ENCODE data around the gene TMEM151B.
"Not testable (repeated sequence)": the region's sequence is repeated elsewhere in the genome, so short reads cannot be mapped to it uniquely, and the experiment has no call there.

Gene TMEM151B

DNA sequence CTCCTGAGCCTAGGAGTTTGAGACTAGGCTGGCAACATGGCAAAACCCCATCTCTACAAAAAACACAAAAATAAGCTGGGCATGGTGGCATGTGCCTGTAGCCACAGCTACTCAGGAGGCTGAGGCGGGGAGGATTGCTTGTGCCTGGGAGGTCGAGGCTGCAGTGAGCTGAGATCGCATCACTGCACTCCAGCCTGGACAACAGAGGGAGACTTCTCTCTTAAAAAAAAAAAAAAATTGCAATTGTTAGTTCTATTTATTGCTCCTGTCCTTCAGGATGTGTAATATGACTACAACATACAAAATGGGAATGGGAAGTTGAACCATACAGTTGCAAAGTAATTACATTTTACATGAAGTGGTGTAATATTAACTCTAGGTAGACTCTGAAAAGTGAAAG is 51.0 kb downstream of the TMEM151B start:
- TF ChIP-seq CTCF (conservative IDR thresholded peaks at IDR 0.05; ENCODE audit: low read length) (no peak), EZH2phosphoT487 (IDR thresholded peaks at IDR 0.05; ENCODE audit: borderline replicate concordance) (no peak)
- H3K79me2 ChIP-seq (ENCODE audit: insufficient read depth, low read length) = no peaks in the 10 kb centered on the region
- no peaks in the 10 kb centered on the region for H4K20me1 ChIP-seq (ENCODE audit: insufficient read depth, low read length, poor library complexity, severe bottlenecking)
- H2AFZ ChIP-seq (ENCODE audit: low read length) = no peak overlapping the region
- H3K4me3 ChIP-seq (ENCODE audit: low read length, poor library complexity, severe bottlenecking) = no peak overlapping the region
- H3K9me3 ChIP-seq (ENCODE audit: insufficient read depth, low read depth, low read length) = no peaks in the 10 kb centered on the region
- no peaks in the 10 kb centered on the region for H3K36me3 ChIP-seq (ENCODE audit: insufficient read depth, low read length)
- H3K9ac ChIP-seq (ENCODE audit: low read depth, low read length, poor library complexity, severe bottlenecking) = no peak overlapping the region
- no peaks in the 10 kb centered on the region for H3K27me3 ChIP-seq (ENCODE audit: insufficient read depth, low read length, poor library complexity, severe bottlenecking)
- H3F3A ChIP-seq (ENCODE audit: low read depth) = no peaks in the 10 kb centered on the region
- H3K4me1 ChIP-seq (ENCODE audit: insufficient read depth, low read length, poor library complexity, severe bottlenecking) = no peaks in the 10 kb centered on the region
- H3K4me2 ChIP-seq (ENCODE audit: low read depth, low read length, poor library complexity, severe bottlenecking) = no peak overlapping the region
- H3K9me2 ChIP-seq (replicated peaks; ENCODE audit: low read depth, low read length) = no peaks in the 10 kb centered on the region

DNA sequence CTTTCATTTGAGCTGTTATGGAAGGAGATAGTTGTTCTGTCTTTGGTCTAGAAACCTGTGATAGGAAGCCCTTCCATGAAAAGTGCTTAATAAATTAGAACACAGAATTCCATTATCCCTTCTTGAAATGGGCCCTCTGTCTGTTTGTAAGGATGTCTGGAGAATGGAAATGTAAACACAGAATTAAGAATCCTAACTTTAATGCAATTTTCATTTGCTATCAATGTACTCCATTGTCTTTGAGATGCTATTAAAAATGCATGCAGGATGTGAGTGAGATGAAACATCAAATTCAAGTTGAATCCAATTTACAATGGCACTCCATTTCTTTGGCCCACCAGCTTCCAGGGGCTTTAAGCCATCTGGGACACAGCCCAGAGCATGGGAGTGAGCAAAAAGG is 56.8 kb downstream of the TMEM151B start:
- Histone ChIP-seq H2AFZ (ENCODE audit: low read length) (no peak overlapping the region), H3F3A (ENCODE audit: low read depth) (no peaks in the 10 kb centered on the region), H3K9me2 (replicated peaks; ENCODE audit: low read depth, low read length) (no peaks in the 10 kb centered on the region), H3K9me3 (ENCODE audit: insufficient read depth, low read depth, low read length) (no peaks in the 10 kb centered on the region), H3K4me2 (ENCODE audit: low read depth, low read length, poor library complexity, severe bottlenecking) (no peak overlapping the region), H4K20me1 (ENCODE audit: insufficient read depth, low read length, poor library complexity, severe bottlenecking) (no peaks in the 10 kb centered on the region), H3K79me2 (ENCODE audit: insufficient read depth, low read length) (no peaks in the 10 kb centered on the region), H3K27me3 (ENCODE audit: insufficient read depth, low read length, poor library complexity, severe bottlenecking) (no peaks in the 10 kb centered on the region), H3K4me1 (ENCODE audit: insufficient read depth, low read length, poor library complexity, severe bottlenecking) (no peaks in the 10 kb centered on the region), H3K9ac (ENCODE audit: low read depth, low read length, poor library complexity, severe bottlenecking) (no peak overlapping the region), H3K36me3 (ENCODE audit: insufficient read depth, low read length) (no peaks in the 10 kb centered on the region), H3K4me3 (ENCODE audit: low read length, poor library complexity, severe bottlenecking) (no peak overlapping the region)
- no peak for TF ChIP-seq EZH2phosphoT487 (IDR thresholded peaks at IDR 0.05; ENCODE audit: borderline replicate concordance)
- TF ChIP-seq CTCF (conservative IDR thresholded peaks at IDR 0.05; ENCODE audit: low read length) = no peak

- Histone ChIP-seq H3K9me2 (replicated peaks; ENCODE audit: low read depth, low read length) (no peaks in the 10 kb centered on the region), H3K27me3 (ENCODE audit: insufficient read depth, low read length, poor library complexity, severe bottlenecking) (no peaks in the 10 kb centered on the region), H3K4me3 (ENCODE audit: low read length, poor library complexity, severe bottlenecking) (no peak overlapping the region), H3K4me2 (ENCODE audit: low read depth, low read length, poor library complexity, severe bottlenecking) (no peak overlapping the region), H3K9ac (ENCODE audit: low read depth, low read length, poor library complexity, severe bottlenecking) (no peak overlapping the region), H3K79me2 (ENCODE audit: insufficient read depth, low read length) (no peaks in the 10 kb centered on the region), H3K9me3 (ENCODE audit: insufficient read depth, low read depth, low read length) (no peaks in the 10 kb centered on the region), H3K36me3 (ENCODE audit: insufficient read depth, low read length) (no peaks in the 10 kb centered on the region), H4K20me1 (ENCODE audit: insufficient read depth, low read length, poor library complexity, severe bottlenecking) (no peaks in the 10 kb centered on the region), H3K4me1 (ENCODE audit: insufficient read depth, low read length, poor library complexity, severe bottlenecking) (no peaks in the 10 kb centered on the region), H2AFZ (ENCODE audit: low read length) (no peak overlapping the region), H3F3A (ENCODE audit: low read depth) (no peaks in the 10 kb centered on the region)
- TF ChIP-seq EZH2phosphoT487 (IDR thresholded peaks at IDR 0.05; ENCODE audit: borderline replicate concordance) (no peak), CTCF (conservative IDR thresholded peaks at IDR 0.05; ENCODE audit: low read length) (no peak)
Observed at GRCh38 chr6:44327760-44328159, 57.5 kb downstream of the TMEM151B start.

DNA sequence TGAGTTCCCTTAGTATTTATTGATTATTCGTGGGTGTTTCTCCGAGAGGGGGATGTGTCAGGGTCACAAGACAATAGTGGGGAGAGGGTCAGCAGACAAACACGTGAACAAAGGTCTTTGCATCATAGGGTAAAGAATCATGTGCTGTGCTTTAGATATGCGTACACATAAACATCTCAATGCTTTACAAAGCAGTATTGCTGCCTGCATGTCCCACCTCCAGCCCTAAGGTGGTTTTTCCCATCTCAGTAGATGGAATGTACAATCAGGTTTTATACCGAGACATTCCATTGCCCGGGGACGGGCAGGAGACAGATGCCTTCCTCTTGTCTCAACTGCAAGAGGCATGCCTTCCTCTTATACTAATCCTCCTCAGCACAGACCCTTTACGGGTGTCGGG is 58.0 kb downstream of the TMEM151B start:
- H3K4me3 ChIP-seq (ENCODE audit: low read length, poor library complexity, severe bottlenecking); H3K36me3 ChIP-seq (ENCODE audit: insufficient read depth, low read length); H3K27me3 ChIP-seq (ENCODE audit: insufficient read depth, low read length, poor library complexity, severe bottlenecking); H3K9ac ChIP-seq (ENCODE audit: low read depth, low read length, poor library complexity, severe bottlenecking); H4K20me1 ChIP-seq (ENCODE audit: insufficient read depth, low read length, poor library complexity, severe bottlenecking); H3K79me2 ChIP-seq (ENCODE audit: insufficient read depth, low read length); H2AFZ ChIP-seq (ENCODE audit: low read length); H3K9me2 ChIP-seq (replicated peaks; ENCODE audit: low read depth, low read length); H3F3A ChIP-seq (ENCODE audit: low read depth); H3K9me3 ChIP-seq (ENCODE audit: insufficient read depth, low read depth, low read length); H3K4me1 ChIP-seq (ENCODE audit: insufficient read depth, low read length, poor library complexity, severe bottlenecking); H3K4me2 ChIP-seq (ENCODE audit: low read depth, low read length, poor library complexity, severe bottlenecking): not testable (repeated sequence)

All from Loucy (cell line).